ENCODE measurements around the gene MRC2.

The MRC2 gene

DNA sequence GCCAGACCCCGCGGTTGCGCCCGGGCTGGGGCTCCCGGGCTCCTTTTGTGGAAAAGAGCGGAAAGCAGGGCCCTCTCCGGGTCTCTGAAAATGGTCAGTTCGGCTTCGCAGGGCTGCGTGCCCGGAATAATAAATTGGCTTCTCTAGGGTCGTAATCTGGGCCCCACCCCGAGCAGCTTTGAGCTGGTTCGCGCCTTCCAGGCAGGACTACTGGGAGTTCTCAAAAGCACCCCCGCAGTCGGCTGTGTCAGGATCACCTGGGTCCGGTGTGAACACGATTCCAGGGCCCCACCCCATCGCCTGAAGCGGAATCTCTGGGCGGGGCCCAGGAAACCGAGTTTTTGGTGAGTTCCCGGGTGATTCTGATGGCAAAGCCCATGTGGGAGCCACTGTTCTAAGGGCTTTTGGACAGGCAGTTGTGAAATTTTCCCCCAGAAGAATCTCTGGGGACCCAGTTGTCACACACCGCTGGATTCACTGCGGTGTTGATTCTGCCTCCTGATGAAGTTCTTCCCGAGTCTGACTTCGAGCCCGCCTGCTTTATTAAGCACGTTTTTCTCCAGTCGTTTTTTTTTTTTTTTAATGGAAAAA is 77.0 kb downstream of the MRC2 start:
- peak in 2 of 3 donors; percentile 21 to 27 for DNase-seq
- Histone ChIP-seq H3K27me3 (replicated peaks in 2 of 5; ENCODE audit: control insufficient read depth in 4 of 5, insufficient read depth in 5 of 5, low read length in 4 of 5) (peaks cover 0 to 4% (median 0%) of the 10 kb centered on the region in 5 experiments), H3K9me3 (ENCODE audit: control extremely low read depth in 1 of 5, control insufficient read depth in 4 of 5, insufficient read depth in 2 of 5, low read depth in 1 of 5, low read length in 4 of 5) (peaks cover 0 to 8% (median 4%) of the 10 kb centered on the region in 5 experiments), H3K4me3 (ENCODE audit: control insufficient read depth in 1 of 7, extremely low read depth in 1 of 7, insufficient read depth in 4 of 7, low read depth in 2 of 7, low read length in 6 of 7) (peak overlapping the region; percentile 5 to 80 (median 63)), H3K4me1 (ENCODE audit: control extremely low read depth in 1 of 4, control insufficient read depth in 4 of 4, insufficient read depth in 4 of 4, low read length in 3 of 4) (peaks cover 0 to 14% (median 6%) of the 10 kb centered on the region in 4 experiments), H3K27ac (ENCODE audit: insufficient read depth in 1 of 2, low read depth in 1 of 2, low read length in 2 of 2, poor library complexity in 1 of 2, severe bottlenecking in 2 of 2) (no peak overlapping the region), H3K36me3 (ENCODE audit: control insufficient read depth in 4 of 4, insufficient read depth in 4 of 4, low read length in 3 of 4) (no peaks in the 10 kb centered on the region)
- POLR2A ChIA-PET, result no interaction called here
- CTCF ChIA-PET, result interaction anchor here (1.0 to 1.2 kb wide), 2 partner anchors 264 to 700 kb away, joined by 3 to 4 read pairs; no protein-coding TSS in a partner anchor
- WGBS (ENCODE audit: insufficient coverage), result 10% methylated on average over 31 of the region's 31 CpGs

DNA sequence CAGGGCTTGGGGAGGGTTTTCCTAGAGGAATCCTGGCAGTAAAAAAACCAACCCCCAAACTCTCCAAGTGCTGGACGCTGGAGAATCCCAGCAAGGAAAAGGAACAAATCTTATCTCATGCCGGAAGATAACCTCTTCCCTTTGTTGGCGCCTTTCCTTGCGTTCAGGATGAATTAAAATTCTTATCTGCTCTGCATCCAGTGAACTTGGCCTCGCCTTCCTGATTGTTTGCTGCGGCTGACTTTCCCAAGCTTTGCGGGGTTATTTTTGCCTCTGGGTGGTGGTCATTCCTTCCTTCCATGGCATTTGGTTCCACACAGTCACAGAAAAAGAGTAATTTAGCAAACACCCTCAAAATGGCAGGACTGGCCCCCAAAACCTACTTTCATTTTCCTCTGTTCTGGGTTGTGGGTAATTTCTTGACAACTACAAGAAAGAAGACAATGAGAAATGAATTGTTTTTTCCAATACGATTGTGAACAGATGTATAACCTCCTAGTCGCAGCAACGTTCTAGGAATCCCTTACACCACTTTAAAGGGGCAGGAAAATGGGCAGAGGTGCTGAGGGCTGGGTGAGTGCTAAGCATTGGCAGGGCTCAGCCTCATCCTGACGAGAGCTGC is 77.8 kb downstream of the MRC2 start:
- H3K9me3 ChIP-seq (ENCODE audit: control extremely low read depth in 1 of 5, control insufficient read depth in 4 of 5, insufficient read depth in 2 of 5, low read depth in 1 of 5, low read length in 4 of 5), result peaks cover 0 to 8% (median 4%) of the 10 kb centered on the region in 5 experiments
- no peak overlapping the region for H3K4me3 ChIP-seq (ENCODE audit: control insufficient read depth in 1 of 7, extremely low read depth in 1 of 7, insufficient read depth in 4 of 7, low read depth in 2 of 7, low read length in 6 of 7)
- H3K36me3 ChIP-seq (ENCODE audit: control insufficient read depth in 4 of 4, insufficient read depth in 4 of 4, low read length in 3 of 4), result no peaks in the 10 kb centered on the region
- peaks cover 0 to 4% (median 0%) of the 10 kb centered on the region in 5 experiments for H3K27me3 ChIP-seq (replicated peaks in 2 of 5; ENCODE audit: control insufficient read depth in 4 of 5, insufficient read depth in 5 of 5, low read length in 4 of 5)
- peaks cover 0 to 14% (median 6%) of the 10 kb centered on the region in 4 experiments for H3K4me1 ChIP-seq (ENCODE audit: control extremely low read depth in 1 of 4, control insufficient read depth in 4 of 4, insufficient read depth in 4 of 4, low read length in 3 of 4)
- 70% methylated on average over 8 of the region's 11 CpGs for WGBS (ENCODE audit: insufficient coverage)
- no peak overlapping the region for H3K27ac ChIP-seq (ENCODE audit: insufficient read depth in 1 of 2, low read depth in 1 of 2, low read length in 2 of 2, poor library complexity in 1 of 2, severe bottlenecking in 2 of 2)
- DNase-seq, result peak in 1 of 3 donors; percentile 9
- ChIA-PET POLR2A (no interaction called here), CTCF (interaction anchor here (1.0 to 1.2 kb wide), 2 partner anchors 263 to 699 kb away, joined by 3 to 4 read pairs; no protein-coding TSS in a partner anchor)

DNA sequence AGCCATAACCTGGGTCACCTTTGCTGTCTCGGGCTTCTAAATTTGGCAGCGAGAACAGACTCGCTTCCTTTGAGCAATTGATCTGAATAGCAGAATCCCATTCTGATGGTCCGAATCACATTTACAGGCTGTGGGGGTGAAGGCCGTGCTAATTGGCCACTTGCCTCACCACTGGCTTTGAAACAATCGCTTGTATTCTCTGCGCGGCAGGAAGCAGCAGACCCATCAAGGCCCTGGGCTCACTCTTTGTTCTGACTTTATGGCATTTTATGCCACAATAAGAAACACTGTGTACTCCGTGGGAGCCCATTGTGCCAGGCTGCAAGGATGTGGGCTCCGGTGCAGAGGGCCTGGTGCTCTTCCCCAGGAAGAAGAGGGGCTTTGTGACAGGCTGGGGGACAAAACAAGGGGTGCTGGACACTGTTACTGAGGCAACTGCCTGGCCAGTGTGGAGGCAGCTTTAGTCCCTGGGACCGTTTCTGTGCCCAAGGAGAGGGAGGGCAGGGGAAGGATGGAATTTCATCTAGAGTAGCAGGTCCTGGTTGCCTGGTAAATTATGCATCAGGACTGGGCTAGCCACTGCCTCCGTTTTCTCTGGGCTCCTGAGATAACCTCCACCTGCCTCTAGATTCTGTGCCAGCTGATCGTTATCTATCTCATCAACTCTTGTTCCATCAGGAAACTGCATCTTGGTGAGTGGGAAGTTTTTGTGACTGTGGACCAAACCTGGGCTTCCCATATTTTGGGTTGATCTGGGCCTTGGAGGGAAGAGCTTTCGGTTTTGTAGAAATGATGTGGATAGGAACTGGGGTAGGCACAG is 78.5 kb downstream of the MRC2 start:
- POLR2A ChIA-PET, result no interaction called here
- H3K27me3 ChIP-seq (replicated peaks in 2 of 5; ENCODE audit: control insufficient read depth in 4 of 5, insufficient read depth in 5 of 5, low read length in 4 of 5), result peaks cover 0 to 4% (median 0%) of the 10 kb centered on the region in 5 experiments
- CTCF ChIA-PET, result interaction anchor here (1.2 kb wide), 1 partner anchor 262 kb away, joined by 4 read pairs; no protein-coding TSS in a partner anchor
- WGBS (ENCODE audit: insufficient coverage), result 94% methylated on average over 11 of the region's 14 CpGs
- no peak for DNase-seq
- peaks cover 0 to 14% (median 6%) of the 10 kb centered on the region in 4 experiments for H3K4me1 ChIP-seq (ENCODE audit: control extremely low read depth in 1 of 4, control insufficient read depth in 4 of 4, insufficient read depth in 4 of 4, low read length in 3 of 4)
- H3K9me3 ChIP-seq (ENCODE audit: control extremely low read depth in 1 of 5, control insufficient read depth in 4 of 5, insufficient read depth in 2 of 5, low read depth in 1 of 5, low read length in 4 of 5), result peaks cover 0 to 8% (median 4%) of the 10 kb centered on the region in 5 experiments
- no peak overlapping the region for H3K4me3 ChIP-seq (ENCODE audit: control insufficient read depth in 1 of 7, extremely low read depth in 1 of 7, insufficient read depth in 4 of 7, low read depth in 2 of 7, low read length in 6 of 7)
- no peak overlapping the region for H3K27ac ChIP-seq (ENCODE audit: insufficient read depth in 1 of 2, low read depth in 1 of 2, low read length in 2 of 2, poor library complexity in 1 of 2, severe bottlenecking in 2 of 2)
- H3K36me3 ChIP-seq (ENCODE audit: control insufficient read depth in 4 of 4, insufficient read depth in 4 of 4, low read length in 3 of 4), result no peaks in the 10 kb centered on the region

DNA sequence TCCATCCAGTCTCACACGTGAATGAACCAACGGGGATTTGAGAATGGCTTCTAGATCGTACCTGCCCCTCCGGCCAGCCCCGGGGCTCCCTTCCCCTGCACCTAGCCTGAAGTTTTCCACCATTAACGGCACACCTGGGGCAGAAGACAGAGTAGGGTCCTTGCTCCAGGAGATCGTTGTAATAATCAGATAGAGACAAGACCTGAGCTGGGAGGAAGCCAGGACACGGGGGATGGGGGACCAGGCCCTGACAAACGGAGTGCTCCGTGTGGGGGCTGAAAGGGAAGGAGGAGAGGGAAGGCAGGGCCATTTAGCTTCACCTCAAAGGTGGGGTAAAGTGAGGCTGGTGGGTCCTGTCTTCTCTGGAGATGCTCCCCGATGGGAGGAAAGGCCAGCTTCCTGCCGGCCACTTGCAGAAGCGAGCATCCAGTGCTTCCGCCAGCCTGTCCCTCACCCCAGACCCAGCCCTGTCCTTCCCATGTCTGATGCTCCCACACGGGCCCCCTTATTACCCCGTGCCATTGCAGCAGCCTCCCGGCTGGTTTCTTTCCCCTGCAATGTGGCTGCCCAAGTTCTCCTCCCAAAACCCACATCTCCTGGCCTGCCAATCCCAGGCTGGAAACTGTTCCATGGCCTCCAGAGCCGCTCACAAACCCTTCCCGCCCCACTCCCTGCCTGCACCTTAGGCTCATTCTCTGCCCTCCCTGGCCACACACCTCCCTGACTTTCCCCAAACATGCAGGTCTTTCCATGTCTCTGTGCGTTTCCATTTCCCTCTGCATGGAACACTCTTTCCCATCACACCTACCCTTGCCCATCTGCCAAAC is 79.3 kb downstream of the MRC2 start:
- CTCF ChIA-PET, result interaction anchor here (0.5 kb wide), 1 partner anchor 112 kb away, joined by 3 read pairs; no protein-coding TSS in a partner anchor
- Histone ChIP-seq H3K27ac (ENCODE audit: insufficient read depth in 1 of 2, low read depth in 1 of 2, low read length in 2 of 2, poor library complexity in 1 of 2, severe bottlenecking in 2 of 2) (no peak overlapping the region), H3K36me3 (ENCODE audit: control insufficient read depth in 4 of 4, insufficient read depth in 4 of 4, low read length in 3 of 4) (no peaks in the 10 kb centered on the region), H3K4me3 (ENCODE audit: control insufficient read depth in 1 of 7, extremely low read depth in 1 of 7, insufficient read depth in 4 of 7, low read depth in 2 of 7, low read length in 6 of 7) (no peak overlapping the region), H3K9me3 (ENCODE audit: control extremely low read depth in 1 of 5, control insufficient read depth in 4 of 5, insufficient read depth in 2 of 5, low read depth in 1 of 5, low read length in 4 of 5) (peaks cover 0 to 8% (median 4%) of the 10 kb centered on the region in 5 experiments), H3K4me1 (ENCODE audit: control extremely low read depth in 1 of 4, control insufficient read depth in 4 of 4, insufficient read depth in 4 of 4, low read length in 3 of 4) (peaks cover 0 to 14% (median 6%) of the 10 kb centered on the region in 4 experiments), H3K27me3 (replicated peaks in 2 of 5; ENCODE audit: control insufficient read depth in 4 of 5, insufficient read depth in 5 of 5, low read length in 4 of 5) (peaks cover 0 to 4% (median 0%) of the 10 kb centered on the region in 5 experiments)
- POLR2A ChIA-PET, result no interaction called here
- 91% methylated on average over 17 of the region's 20 CpGs for WGBS (ENCODE audit: insufficient coverage)
- DNase-seq, result no peak

DNA sequence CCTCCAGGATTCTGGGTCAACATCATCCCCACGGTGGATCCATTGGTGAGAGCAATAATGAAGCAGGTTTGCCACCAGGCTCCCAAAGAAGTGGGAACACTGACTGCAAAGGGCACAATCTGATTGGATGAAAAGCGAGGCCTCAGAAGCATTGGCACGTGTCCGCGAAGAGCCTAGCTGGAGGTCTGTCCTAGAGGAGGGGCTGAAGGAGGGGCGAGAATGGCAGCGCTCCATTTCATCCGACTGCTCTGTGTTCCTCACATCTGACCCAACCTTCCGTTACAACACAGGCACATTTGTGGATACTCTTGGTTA is 79.9 kb downstream of the MRC2 start:
- ChIA-PET POLR2A (no interaction called here), CTCF (interaction anchor here (0.5 kb wide), 1 partner anchor 111 kb away, joined by 3 read pairs; no protein-coding TSS in a partner anchor)
- H3K36me3 ChIP-seq (ENCODE audit: control insufficient read depth in 4 of 4, insufficient read depth in 4 of 4, low read length in 3 of 4), result no peaks in the 10 kb centered on the region
- H3K27me3 ChIP-seq (replicated peaks in 2 of 5; ENCODE audit: control insufficient read depth in 4 of 5, insufficient read depth in 5 of 5, low read length in 4 of 5), result peaks cover 0 to 4% (median 0%) of the 10 kb centered on the region in 5 experiments
- WGBS (ENCODE audit: insufficient coverage), result 99% methylated on average over 8 of the region's 9 CpGs
- peaks cover 0 to 14% (median 6%) of the 10 kb centered on the region in 4 experiments for H3K4me1 ChIP-seq (ENCODE audit: control extremely low read depth in 1 of 4, control insufficient read depth in 4 of 4, insufficient read depth in 4 of 4, low read length in 3 of 4)
- H3K27ac ChIP-seq (ENCODE audit: insufficient read depth in 1 of 2, low read depth in 1 of 2, low read length in 2 of 2, poor library complexity in 1 of 2, severe bottlenecking in 2 of 2), result no peak overlapping the region
- DNase-seq, result no peak
- H3K9me3 ChIP-seq (ENCODE audit: control extremely low read depth in 1 of 5, control insufficient read depth in 4 of 5, insufficient read depth in 2 of 5, low read depth in 1 of 5, low read length in 4 of 5), result peaks cover 0 to 8% (median 4%) of the 10 kb centered on the region in 5 experiments
- H3K4me3 ChIP-seq (ENCODE audit: control insufficient read depth in 1 of 7, extremely low read depth in 1 of 7, insufficient read depth in 4 of 7, low read depth in 2 of 7, low read length in 6 of 7), result no peak overlapping the region

DNA sequence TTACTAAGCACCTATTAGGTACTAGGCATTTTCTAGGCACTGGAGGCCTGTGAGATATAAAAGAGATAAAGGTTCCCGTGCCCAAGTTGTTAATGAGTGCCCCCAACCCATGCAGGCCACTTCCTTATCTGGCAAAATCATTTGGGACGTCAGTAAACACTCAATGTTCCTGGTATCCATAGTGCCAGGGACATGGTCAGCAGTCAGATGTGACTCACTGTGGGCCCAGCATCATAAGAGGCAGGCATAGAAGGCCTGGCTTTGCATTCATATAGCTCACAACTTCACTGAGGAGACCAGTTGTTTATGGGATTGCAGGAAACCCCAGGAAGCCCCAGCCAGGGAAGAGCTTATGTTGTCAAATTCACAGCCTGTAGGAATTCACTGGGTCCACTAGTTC is 81.1 kb downstream of the MRC2 start:
- DNase-seq, result peak in 1 of 3 donors; percentile 9
- Histone ChIP-seq H3K9me3 (ENCODE audit: control extremely low read depth in 1 of 5, control insufficient read depth in 4 of 5, insufficient read depth in 2 of 5, low read depth in 1 of 5, low read length in 4 of 5) (peaks cover 0 to 8% (median 4%) of the 10 kb centered on the region in 5 experiments), H3K36me3 (ENCODE audit: control insufficient read depth in 4 of 4, insufficient read depth in 4 of 4, low read length in 3 of 4) (no peaks in the 10 kb centered on the region), H3K4me3 (ENCODE audit: control insufficient read depth in 1 of 7, extremely low read depth in 1 of 7, insufficient read depth in 4 of 7, low read depth in 2 of 7, low read length in 6 of 7) (no peak overlapping the region), H3K27ac (ENCODE audit: insufficient read depth in 1 of 2, low read depth in 1 of 2, low read length in 2 of 2, poor library complexity in 1 of 2, severe bottlenecking in 2 of 2) (no peak overlapping the region), H3K4me1 (ENCODE audit: control extremely low read depth in 1 of 4, control insufficient read depth in 4 of 4, insufficient read depth in 4 of 4, low read length in 3 of 4) (peaks cover 0 to 10% (median 3%) of the 10 kb centered on the region in 4 experiments), H3K27me3 (replicated peaks in 2 of 5; ENCODE audit: control insufficient read depth in 4 of 5, insufficient read depth in 5 of 5, low read length in 4 of 5) (no peaks in the 10 kb centered on the region)
- CTCF ChIA-PET, result no interaction called here
- POLR2A ChIA-PET, result no interaction called here
- 79% methylated on average over 2 of the region's 2 CpGs for WGBS (ENCODE audit: insufficient coverage)

All from common myeloid progenitor, CD34-positive (primary cell).